ENCODE results near the gene FICD. TPM values are rescaled to one million over a fixed set of nuclear protein-coding genes. Genes with fewer than 3 reads are reported as not detected.

The FICD gene
- total and polyA plus RNA-seq, 2 of the 13 experiments (the other 11 are each of a cell fraction or from before 2014, with no cell fraction given): 0.99 to 3.0 TPM

- no peak for TF ChIP-seq HNF1A (IDR thresholded peaks at IDR 0.05; ENCODE audit: low read depth)
- TF ChIP-seq HNF1A (CRISPR knock-in tag; IDR thresholded peaks at IDR 0.05; ENCODE audit: borderline replicate concordance): no peak
- TF ChIP-seq SRSF9 (IDR thresholded peaks at IDR 0.05; ENCODE audit: borderline replicate concordance, insufficient read depth, low read depth, low read length, poor library complexity, severe bottlenecking): no peak
- TF ChIP-seq HMGXB3 (CRISPR knock-in tag; IDR thresholded peaks at IDR 0.05; ENCODE audit: borderline replicate concordance): no peak
- TF ChIP-seq ZNF691 (CRISPR knock-in tag; IDR thresholded peaks at IDR 0.05; ENCODE audit: borderline replicate concordance, low read depth): no peak
- no peak for TF ChIP-seq ZNF562 (CRISPR knock-in tag; IDR thresholded peaks at IDR 0.05; ENCODE audit: borderline replicate concordance)
- peak; percentile 94 for TF ChIP-seq ELF1 (CRISPR knock-in tag; IDR thresholded peaks at IDR 0.05)
- no peak for TF ChIP-seq ZNF552 (CRISPR knock-in tag; IDR thresholded peaks at IDR 0.05; ENCODE audit: borderline replicate concordance)
- no peak for TF ChIP-seq RAD51 (IDR thresholded peaks at IDR 0.05; ENCODE audit: borderline replicate concordance)
- TF ChIP-seq ZFP36L1 (CRISPR knock-in tag; IDR thresholded peaks at IDR 0.05): no peak
- TF ChIP-seq DBP (CRISPR knock-in tag; IDR thresholded peaks at IDR 0.05; ENCODE audit: not compliant biosample characterization): no peak
- no peak for TF ChIP-seq PRMT3 (CRISPR knock-in tag; IDR thresholded peaks at IDR 0.05; ENCODE audit: borderline replicate concordance, low read depth)
- TF ChIP-seq SMYD3 (CRISPR knock-in tag; IDR thresholded peaks at IDR 0.05): 0 out of 2 replicates have a peak, but pooled peaks have one; percentile 27
- no peak for TF ChIP-seq FIP1L1 (IDR thresholded peaks at IDR 0.05; ENCODE audit: borderline replicate concordance, insufficient read depth, low read depth, low read length)
- peak; percentile 95 for TF ChIP-seq CREM (IDR thresholded peaks at IDR 0.05)
- no peak for TF ChIP-seq CREM (CRISPR knock-in tag; IDR thresholded peaks at IDR 0.05)
- 0 out of 2 replicates have a peak, but pooled peaks have one; percentile 33 for TF ChIP-seq ZZZ3 (CRISPR knock-in tag; IDR thresholded peaks at IDR 0.05; ENCODE audit: borderline replicate concordance)
- TF ChIP-seq FOSL2 (CRISPR knock-in tag; IDR thresholded peaks at IDR 0.05): peak; percentile 2; the same call in 1 of the 2 replicates
Measured at GRCh38 chr12:108560752-108561719, 46.0 kb downstream of the FICD start, which contains the start of gene SART3 (continued).

Measured in HepG2 (cell line).